GM11168 (cell line): ENCODE results near the gene KIF25.
"Not testable (repeated sequence)": the region's sequence is repeated elsewhere in the genome, so short reads cannot be mapped to it uniquely, and the experiment has no call there.

Source experiments
- in situ Hi-C: fragments of 300-500 bp; cut with MboI; formaldehyde crosslinking; loops from one replicate; pipeline ENCODE4 v1.12.0; 2022; ENCODE audit warnings: low sequenced_read_pairs; ENCODE audit not compliant: unreplicated experiment

The KIF25 gene

DNA sequence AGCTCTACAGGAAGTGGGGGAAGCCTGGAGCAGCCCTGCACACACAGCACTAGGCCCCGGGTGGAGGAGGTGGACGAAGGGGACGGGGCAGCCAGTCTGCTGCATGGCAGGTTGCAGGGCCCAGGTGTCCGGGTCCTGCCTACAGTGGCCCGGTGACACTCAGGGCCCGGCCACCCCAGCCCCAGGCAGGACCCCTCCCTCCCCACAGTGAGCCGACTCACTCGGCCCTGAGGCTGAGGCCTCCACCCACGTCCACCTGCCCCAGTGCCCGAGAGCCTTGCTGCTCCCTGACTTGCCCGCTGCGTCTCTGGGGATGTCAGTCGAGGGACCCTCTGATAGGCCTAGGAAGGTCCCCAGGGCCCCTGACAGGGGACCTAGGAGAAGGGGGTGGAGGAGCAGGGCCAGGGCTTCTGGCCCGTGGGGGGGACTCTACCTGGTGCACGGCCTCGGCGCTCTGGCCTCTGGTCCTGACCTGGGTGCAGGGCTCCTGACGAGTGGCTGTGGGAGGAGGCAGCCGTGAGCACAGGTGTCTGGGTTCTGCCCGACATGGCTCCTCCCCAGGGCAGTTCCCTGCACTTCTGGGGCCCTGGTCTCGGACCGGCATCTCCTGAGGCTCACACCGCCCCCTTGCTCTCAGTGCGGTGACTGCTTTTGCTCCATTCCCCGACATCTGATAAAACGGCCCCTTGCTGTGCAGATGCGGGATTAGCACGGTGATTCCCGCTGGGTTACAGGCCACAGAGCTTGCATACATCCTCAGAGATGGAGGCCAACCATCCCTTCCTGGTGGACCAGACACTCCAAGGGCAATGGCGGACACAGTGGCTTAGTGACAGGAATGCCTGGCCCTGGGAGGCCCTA, 61.5 kb downstream of the KIF25 start:
- in situ Hi-C loops, result no loop called here

DNA sequence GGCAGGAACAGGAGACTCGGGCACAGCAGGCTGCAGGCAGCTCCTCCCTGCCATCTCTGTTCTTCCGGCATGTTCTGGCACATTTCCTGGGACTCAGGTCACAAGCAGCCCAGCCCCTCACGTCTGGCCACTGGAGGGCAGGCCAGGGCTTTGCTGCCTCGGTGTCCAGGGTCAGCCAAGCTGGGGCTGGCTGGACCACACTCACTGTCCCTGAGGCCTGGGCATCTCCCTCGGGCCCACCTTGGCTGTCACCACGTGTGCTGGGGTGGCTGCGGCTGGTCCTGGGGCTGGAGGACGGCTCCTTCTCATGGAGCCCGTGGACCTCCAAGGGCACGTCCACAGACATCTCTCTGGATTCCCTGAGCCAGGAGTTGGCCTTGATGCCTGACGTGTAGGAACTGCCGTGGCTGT, 63.1 kb downstream of the KIF25 start:
- in situ Hi-C loops, result no loop called here

DNA sequence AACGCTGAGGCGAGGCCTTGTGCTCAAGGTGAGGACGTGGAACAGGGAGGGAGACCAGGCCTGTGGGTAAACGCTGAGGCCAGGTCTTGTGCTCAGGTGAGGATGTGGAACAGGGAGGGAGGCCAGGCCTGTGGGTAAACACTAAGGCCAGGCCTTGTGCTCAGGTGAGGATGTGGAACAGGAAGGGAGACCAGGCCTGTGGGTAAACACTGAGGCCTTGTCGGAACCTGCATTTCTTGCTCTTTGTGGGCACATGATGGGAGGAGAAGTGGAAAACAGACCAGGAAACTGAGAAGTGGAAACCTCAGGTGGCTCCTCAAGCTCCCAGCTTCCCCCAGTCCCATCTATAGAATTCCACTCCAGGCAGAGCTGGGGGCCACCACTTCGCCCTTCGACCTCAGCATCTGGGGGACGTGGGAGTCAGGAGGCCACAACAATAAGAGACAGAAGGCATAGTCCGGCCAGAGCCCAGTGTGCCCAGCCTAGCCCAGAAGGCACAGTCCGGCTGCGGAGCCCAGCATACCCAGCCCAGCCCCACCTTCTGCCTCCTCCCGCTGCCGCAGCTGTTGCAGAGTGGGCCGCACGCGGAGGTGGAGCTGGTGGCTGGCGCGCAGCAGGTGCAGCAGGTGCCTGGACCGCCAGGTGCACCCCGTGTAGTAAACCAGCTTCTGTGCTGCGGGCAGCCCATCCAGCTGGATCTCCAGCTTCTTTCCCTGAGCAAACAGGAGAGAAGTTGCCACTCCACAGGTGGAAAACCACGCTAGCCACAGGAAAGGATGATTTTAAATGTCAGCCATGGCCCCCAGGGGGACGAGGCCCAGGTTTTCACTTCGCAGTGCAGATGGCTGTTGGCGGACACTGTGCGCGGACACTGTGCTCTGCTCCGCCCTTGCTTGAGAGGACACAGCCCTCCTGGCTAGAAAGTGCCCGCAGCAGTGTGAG, 64.1 kb downstream of the KIF25 start:
- in situ Hi-C loops, result no loop called here

DNA sequence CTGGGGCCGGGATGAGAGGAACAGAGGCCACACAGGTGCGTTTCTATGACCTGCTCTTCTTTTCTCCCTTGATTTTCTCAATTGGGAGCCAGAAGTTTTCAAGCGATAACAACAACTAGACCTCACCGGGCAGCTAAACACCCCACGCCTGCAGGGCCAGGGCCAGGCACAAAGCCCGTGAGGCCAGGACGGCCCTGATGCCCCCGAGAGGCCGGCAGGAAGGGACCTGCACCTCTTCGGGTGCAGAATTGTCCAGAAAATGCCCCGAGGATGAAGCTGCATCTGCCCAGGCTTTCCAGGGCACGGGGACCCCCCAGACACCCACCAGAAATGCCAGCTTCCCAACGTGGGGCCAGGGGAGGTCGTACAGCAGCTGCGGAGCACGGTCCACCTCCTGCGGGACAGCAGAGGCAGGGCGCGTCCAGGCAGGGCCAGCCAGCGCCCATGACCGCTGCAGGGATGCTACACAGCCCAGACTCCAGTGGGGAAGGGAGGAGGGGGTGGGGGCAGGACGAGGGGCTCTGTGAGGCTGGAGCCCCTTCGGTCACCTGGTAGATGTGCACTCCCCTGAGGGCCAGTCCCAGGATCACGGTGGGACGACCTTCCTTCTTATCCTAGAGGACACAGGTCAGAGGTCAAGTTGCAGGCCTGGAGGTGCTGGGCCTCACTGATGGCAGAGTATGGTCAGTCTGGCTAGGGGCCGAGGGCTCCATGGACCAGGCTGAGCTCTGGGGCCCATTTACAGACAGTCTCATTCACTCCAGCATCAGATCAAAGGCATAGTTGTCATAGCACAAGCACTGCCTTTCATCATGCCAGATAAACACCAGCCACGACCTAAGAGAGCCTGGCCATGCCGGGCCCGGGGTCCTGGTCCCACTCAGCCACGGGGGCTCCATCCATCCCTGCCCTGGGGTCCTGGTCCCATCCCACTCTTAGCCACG, 65.1 kb downstream of the KIF25 start:
- in situ Hi-C loops, result no loop called here

DNA sequence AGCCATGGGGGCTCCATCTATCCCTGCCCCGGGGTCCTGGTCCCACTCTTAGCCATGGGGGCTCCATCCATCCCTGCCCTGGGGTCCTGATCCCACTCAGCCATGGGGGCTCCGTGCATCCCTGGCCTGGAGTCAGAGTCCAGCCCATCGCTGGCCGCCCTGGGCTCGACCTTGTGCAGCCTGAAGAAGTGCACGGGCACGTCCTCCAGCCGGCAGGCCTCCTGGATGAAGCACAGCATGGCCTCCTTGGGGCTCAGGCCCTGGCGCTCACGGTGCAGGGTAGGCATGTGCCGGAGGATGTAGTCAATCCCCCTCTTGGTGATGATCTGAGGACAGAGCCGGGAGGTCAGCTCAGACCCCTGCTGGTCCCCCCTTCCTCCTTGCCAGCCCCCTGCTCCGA, 66.0 kb downstream of the KIF25 start:
- in situ Hi-C loops, result no loop called here

DNA sequence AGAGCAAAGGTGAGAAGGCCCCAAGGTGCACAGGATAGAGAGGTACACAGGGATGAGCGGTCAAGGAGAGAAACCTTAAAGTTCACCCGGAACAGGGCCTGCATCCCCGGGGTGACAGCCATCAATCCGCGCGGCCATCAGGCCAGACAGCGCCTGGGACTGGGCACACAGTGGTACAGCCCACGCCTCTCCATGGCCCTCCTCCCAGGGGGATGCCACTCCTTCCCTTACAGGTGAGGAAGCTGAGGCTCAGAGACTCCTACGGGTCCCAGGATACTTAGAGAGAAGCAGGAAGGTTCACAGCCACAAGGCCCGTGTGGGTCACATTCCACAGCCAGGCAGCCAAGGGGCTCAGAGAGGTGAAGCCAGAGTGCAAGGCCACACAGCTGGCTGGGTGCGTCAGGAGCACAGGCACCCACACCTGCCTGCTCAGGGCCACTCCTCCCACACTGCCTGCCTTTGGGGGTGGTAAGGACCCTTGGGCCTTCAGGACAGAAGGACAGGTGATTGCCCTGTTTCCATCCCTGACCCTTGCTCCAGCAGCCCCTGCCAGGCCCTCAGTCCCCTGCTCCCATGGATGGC, 66.8 kb downstream of the KIF25 start:
- in situ Hi-C loops, result no loop called here

DNA sequence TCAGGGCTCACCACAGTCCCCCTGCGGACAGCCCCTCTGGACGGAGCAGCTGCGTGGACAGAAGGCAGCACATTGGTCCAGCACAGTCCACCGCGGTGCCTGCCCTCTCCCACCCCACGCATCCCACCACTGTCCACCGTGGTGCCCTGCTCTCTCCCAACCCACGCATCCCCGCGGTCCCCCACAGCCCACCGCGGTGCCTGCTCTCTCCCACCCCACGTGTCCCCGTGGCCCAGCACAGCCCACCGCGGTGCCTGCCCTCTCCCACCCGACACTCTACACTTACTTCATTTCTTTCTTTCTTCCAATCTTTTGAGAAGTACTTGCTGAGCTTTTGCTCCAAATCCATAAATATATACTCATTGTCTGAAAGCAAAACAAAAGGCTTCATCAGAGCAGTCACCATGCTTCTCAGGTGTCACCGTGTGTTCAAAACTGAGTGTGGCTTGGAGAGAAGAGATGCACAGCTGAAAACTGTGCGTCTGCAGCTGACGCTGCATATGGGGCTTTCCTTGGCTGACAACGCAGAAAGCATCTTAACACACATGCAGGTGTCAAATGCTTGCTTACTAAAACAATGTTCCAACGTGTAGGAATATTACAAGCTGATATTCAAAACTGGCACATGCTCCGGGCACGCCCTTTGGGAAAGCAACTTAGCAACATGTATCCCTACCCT, 69.7 kb downstream of the KIF25 start:
- in situ Hi-C loops, result no loop called here

DNA sequence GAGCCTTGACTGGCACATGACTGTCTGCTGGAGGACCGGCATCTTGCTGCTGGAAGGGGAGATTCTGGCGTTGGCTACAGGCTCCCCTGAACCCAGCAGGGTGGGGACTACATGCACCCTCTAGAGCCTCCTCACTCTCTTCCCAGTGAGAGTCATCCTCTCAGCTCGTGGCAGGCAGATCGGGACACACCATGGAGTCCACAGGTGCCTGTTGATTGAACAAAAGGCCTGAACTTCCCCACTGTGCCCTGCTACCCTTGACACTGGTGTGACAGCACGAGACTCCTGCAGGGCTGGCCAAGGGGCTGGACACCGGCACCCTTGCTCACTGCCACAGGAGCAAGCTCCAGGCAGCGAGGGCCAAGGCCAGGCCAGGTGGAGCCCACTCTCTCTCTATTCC, 73.3 kb downstream of the KIF25 start:
- in situ Hi-C loops, result no loop called here

DNA sequence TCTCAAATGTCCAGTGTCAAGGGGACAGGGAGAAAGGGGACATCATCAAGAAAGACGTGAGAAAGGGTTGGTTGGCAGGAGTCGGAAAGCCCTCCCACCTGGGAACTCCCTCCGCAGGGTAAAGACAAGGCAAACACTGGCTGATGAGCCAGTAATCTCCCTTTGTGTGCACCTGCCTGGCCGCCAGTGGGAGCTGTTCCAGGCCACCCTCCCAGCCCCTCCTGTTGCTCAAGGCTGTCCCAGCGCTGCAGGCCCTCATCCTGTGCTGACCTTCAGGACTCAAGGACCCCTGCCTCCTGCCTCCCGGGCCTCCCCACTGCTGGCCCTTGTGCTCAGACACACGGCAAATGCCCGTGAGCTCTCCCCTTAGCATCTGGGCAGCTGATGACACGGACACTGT, 74.1 kb downstream of the KIF25 start:
- in situ Hi-C loops, result no loop called here

DNA sequence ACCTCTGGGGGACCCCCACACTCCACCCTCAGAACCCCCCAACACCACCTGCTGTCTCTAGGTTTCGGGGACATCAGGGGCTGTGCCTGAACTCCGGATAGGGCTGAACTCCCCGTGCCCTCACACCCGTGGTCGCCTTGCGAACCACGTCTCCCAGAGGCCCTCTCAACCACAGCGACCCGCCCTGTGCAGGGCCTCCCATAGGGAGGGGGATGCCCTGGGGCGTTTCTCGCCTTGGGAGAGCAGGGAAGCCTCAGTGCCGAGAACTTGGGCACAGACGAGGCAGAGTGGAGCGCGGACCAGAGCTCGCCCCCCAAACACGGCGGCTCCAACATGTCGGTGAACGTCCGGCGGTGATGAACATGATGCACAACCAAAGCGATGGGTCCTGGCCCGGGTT, 74.8 kb downstream of the KIF25 start:
- in situ Hi-C loops, result no loop called here

DNA sequence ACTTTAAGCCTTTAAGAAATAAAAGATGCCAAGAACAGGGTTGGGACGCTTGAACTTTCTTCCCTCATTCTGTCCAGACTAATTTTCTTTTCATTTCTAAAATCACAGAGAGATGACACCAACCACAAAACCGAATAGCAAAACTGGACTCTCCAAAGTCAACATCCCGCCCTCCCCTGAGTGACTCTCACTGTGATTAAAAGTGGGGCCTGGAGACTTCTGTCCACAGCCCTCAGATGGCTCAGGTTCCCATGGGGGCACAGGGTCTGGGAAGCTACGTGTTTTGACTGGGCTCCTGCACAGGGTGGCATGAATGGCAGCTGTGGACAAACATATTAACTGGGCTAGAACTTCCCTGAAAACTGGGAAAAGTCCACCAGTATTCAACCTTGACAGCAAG, 75.3 kb downstream of the KIF25 start:
- in situ Hi-C loops, result no loop called here

DNA sequence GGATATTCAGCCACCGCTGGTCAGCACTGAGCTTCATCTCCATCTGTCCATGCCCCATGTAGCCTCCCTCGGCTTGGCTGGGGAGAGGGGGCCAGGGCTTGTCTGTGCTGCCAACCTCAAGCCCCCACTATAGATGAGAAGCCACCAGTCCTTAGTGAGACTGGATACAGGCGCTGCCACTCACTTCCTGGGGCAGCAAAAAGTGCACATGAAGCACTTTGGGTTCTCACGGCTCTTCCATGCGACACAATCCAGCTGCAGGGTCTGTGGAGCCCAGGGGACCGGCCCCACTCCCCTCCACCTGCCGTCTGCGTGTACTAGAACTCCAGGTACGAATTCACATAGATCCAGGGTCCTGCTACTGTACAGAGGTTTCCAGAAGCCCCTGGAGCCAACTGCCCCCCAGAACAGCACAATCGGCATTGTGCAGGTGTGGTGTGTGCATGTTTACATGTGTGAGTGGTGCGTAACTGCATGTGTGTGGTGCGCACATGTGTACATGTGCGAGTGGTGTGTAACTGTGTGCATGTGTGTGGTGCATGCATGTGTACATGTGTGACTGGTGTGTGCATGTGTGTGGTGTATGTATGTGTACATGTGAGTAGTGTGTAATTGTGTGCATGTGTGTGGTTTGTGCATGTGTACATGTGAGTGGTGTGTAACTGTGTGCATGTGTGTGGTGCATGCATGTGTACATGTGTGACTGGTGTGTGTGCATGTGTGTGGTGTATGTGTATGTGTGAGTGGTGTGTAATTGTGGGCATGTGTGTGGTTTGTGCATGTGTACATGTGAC, 76.7 kb downstream of the KIF25 start:
- in situ Hi-C loops, result no loop called here

DNA sequence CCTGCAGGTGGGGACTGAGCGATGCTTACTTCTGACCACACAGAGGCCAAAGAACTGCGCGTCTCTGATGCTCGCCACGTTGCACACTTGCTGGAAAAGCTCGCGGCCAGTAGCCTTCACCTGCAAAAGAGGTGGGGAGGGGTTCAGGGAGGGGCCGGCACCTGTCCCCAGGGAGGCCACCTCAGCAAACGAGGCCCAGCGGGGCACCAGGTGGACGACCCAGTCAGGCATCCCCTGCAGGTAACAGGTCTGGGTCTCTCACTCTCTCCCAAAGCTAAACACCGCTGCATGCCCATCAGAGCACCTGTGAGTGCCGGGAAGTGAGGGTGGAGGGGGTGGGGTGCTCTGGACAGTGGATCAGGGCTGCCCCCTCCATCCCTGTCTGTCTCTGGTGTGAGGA, 77.7 kb downstream of the KIF25 start:
- in situ Hi-C loops, result no loop called here

DNA sequence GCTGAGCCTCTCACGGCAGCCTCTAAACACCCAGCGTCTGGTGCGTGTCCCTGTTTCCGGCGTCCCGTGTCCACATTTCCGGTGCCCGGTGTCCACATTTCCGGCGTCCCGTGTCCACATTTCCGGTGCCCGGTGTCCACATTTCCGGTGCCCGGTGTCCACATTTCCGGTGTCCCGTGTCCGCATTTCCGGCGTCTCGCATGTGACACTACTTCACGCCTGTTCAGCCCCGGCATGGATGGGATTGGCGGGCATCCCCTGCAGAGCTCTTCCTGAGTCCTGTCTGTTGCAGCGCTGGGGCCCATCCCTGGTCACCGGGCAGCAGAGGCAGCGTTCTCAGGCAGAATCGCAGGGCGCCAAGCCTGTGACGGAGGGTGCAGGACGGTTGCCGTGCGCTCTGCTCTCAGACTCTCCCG, 78.3 kb downstream of the KIF25 start:
- in situ Hi-C loops, result no loop called here

DNA sequence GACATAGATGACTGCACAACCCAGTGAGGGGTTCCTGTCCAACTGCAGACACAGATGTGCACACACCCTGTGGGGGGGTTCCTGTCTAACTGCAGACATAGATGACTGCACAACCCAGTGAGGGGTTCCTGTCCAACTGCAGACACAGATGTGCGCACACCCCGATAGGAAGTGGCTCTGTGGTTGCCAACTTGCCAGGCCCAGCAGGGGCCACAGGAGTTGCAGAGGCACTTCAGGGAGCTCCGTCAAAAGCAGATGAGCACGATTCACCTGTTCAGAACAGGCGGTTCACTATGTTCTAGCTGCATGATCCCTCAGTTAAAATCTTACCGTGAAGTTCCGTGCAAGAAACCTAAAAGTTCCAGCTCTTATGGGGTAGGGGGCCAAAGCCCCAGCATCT, 79.9 kb downstream of the KIF25 start:
- in situ Hi-C loops, result not testable (repeated sequence)

DNA sequence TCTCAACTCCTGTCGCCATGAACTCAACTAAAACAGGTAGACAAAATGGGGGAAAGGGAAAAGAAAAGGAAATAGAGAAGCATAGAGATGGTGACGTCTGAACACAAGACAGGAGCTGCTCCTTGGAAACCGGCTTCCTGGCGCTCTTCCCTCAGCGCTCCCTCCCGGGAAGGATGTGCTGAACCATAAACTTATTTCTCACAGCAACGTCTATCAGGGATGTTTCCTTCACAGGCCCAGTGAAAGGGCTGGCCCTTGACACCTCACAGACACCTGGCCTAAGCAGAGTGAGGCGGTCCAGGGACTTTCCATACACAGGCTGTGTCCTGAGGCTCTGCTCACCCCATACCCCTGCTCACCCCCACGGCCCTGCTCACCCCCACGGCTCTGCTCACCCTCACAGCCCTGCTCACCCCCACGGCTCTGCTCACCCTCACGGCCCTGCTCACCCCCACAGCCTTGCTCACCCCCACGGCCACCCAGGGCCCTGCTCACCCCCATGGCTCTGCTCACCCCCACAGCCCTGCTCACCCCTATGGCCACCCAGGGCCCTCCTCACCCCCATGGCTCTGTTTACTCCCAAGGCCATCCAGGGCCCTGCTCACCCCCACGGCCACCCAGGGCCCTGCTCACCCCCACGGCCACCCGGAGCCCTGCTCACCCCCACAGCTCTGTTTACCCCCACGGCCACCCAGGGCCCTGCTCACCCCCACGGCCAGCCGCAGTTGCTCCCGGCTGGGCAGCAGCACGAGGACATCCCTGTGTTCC, 80.9 kb downstream of the KIF25 start:
- in situ Hi-C loops, result no loop called here

DNA sequence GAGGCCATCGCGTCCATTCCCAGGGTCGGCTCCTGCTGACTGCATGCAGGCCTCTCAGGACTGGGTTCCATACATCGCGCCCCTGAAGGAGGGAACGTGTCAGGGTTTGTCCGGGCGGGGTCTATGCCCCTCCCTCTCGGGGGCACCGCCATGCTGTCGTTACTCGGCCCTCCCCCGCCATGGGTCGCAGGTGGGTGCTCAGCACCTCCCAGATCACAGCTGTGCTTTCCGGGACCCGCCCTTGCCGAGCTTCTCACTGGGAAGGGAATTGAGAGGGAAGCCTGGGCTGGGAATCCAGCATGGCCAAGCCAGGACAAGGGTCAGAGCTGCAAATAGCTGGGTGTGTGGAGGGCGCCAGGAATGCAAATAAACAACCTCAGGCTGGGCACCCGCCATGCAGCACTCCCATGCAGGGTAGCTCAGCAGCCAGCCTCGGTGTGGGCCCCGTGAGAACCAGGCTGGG, 81.5 kb downstream of the KIF25 start, which contains the start of gene FRMD1:
Gene FRMD1, minus strand, starts transcription at position 270 of the 463 bp plus-strand sequence. Its CDS starts 118 bp downstream, at position 152.
- in situ Hi-C loops, result no loop called here
